Subcutaneous adipose tissue (tissue), 4 donors: ENCODE data around the gene KRTAP12-2. TPM values are rescaled to one million over a fixed set of nuclear protein-coding genes. Genes with fewer than 3 reads are reported as not detected.

Experiments
- CTCF ChIP-seq: fragments of 450-650 bp; IDR thresholded peaks from one replicate; pipeline ENCODE4 v1.5.1; 2016; ENCODE audit warnings: low read depth, mild to moderate bottlenecking, control low read depth, antibody characterized with exemption, moderate library complexity
- total RNA-seq, 4 donors: library from RNA; depleted of rRNA; stranded (reverse); fragments of >200 nt; gene quantifications; one replicate each; pipeline ENCODE4 v1.1.0, GENCODE V29; 2016

KRTAP12-2 gene
- total RNA-seq, 4 donors from 2014 or later = not detected

- TF ChIP-seq CTCF = no peak
Measured at GRCh38 chr21:44710756-44711326, 44.1 kb upstream of the KRTAP12-2 start.

- TF ChIP-seq CTCF = no peak
Measured at GRCh38 chr21:44710294-44710665, 43.6 kb upstream of the KRTAP12-2 start.

- no peak for TF ChIP-seq CTCF
Measured at GRCh38 chr21:44709426-44710293, 42.9 kb upstream of the KRTAP12-2 start.

GRCh38 chr21:44708866-44709425 is 42.2 kb upstream of the KRTAP12-2 start:
- no peak for TF ChIP-seq CTCF

- no peak for TF ChIP-seq CTCF
Measured at GRCh38 chr21:44708213-44708865, 41.6 kb upstream of the KRTAP12-2 start.

- no peak for TF ChIP-seq CTCF
Measured at GRCh38 chr21:44706706-44707581, 40.2 kb upstream of the KRTAP12-2 start.
